Hematopoietic multipotent progenitor cell treated with erythropoietin and hydrocortisone succinate and interleukin-3 and kit ligand, for 4 days (in vitro differentiated cells): ENCODE data around the gene C2orf74.
"Not testable (repeated sequence)": the region's sequence is repeated elsewhere in the genome, so short reads cannot be mapped to it uniquely, and the experiment has no call there.

Experiments
- DNase-seq: peaks from one replicate; pipeline ENCODE4 v3.0.0-alpha.2; 2015

C2orf74 gene

DNA sequence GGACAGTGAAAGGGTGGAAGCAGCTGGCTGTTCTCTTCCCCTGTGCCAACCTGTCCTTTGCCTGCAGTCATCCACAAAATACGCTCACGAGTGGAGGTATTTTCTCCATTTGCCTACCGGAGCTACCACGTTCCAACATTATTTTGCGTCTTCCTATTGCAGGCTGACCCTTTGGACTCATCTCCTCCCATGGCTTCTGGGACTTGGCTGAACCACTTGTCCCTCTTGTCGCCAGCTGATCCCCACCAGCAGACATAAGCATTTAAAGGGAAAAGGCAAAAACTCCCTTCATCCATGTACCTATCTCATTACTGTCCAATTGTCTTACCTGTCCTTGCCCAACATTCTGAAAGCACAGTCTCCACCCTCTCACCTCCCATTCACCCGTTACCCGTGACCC lies 13.0 kb downstream of the C2orf74 start:
- no peak for DNase-seq

DNA sequence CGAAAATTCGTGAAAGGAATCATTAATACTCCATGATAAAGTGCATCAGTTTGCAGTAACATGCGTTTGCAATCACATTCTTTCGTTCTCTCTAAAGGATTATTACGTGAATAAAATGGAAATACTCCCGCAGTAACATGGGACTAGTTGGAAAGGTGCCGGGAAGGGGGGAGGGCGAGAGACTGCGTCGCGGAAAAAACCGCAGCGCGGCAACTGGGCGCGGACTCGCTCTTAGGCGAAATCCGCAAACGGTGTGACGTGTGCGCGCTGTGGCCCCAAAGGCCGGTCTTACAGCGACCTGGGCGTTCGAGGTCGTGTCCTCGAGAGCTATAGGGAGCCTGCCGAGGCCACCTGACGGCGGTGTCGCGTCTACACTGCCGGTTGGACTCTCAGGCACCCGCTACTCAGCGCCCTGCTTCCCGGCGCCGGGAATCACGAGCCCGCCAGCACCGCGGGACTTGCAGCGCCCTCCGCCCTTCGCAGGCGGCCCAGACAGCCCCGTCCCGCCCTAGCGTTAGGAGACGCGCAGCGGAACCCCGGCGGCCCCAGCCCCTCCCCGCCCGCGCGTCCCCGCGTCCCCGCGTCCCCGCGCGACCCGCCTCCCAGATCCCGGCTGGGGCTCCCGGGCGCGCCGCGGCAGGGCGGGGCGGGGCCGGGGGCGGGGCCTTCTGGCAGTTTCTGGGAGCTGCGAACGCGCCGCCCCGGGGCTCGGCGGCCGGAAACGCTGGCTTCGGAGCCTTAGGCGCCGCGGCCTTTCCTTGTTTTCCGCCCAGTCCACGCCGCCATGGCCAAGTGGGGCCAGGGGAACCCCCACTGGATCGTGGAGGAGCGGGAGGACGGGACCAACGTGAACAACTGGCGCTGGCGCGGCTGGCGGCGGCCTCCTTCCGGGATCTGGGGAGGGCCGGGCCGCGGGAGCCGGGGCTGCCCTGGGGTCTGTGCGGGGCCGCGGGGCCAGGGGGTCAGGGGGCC lies 15.1 kb downstream of the C2orf74 start:
- peak; percentile 97 for DNase-seq

DNA sequence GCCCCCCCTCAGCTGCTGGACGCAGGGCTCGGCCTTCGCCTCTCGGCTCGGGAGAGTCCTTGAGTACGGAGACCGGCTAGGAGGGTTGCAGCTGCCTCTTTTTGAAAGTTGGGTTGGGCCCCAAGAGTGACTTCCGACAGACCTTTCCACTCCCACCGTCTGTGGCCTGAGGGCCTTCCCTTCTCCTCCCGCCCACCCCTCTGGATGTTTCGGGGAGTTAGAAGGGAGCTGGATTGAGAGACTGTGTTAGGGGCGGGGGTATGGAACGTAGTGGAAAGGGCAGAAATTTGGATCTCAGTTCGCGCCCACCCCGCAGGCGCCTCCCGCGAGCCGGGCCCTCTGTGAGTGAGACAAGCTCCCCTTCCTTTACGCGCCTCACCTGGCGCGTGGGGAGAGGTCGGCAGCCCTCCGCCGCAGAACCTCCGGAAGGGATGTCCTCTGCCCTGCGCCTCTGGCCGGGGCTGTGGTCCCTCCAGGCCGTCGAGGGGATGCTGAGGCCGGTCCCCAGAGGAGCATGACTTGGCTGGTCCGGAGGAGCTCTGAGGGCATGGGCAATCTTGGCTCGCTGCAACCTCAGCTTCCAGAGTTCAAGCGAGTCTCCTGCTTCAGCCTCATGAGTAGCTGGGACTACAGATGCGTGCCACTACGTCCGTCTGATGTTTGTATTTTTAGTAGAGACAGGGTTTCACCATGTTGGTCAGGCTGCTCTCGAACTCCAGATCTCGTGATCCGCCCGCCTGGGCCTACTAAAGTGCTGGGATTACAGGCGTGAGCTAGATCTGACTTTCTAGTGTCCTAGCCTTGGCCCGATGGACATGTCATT lies 15.9 kb downstream of the C2orf74 start:
- peak; percentile 69 for DNase-seq

DNA sequence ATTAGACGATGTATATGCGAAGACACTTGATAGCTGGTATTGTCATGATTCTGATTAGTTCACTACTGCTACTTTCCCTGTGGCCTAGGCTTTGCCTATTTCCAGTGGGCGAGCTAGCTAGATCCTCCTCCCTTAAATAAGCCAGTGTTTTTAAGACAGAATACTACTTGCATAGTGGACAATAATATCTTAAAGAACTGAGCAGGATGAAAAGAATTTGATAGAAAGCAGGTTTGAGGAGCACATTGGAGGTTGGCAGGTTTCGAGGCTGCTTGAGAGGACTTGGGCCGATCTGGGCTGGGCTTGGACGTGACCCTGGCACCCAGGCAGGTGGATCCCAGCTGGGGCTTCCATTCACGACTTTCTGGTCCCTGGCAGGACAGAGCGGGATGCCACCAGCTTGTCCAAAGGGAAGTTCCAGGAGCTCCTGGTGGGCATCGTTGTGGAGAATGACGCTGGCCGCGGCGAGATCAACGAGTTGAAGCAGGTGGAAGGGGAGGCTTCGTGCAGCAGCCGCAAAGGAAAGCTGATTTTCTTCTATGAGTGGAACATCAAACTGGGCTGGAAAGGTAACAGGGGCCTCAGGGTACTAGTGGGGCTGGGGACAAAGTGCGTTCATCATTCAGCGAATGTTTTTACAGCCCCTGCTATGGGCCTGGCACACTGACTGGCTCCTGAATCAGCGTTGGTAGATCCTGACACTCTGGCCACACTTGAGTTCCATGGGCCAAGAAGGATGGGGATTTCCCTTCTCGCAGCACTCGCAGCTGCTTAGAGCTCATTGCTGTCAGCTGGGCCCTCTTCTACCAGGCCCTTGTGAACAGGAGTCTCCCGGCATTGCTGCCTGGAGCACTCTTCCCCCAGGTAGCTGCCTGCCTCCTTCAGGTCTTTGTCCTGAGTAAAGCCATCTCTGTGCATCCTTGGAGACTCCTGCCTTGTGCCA lies 16.9 kb downstream of the C2orf74 start:
- DNase-seq: peak; percentile 22

DNA sequence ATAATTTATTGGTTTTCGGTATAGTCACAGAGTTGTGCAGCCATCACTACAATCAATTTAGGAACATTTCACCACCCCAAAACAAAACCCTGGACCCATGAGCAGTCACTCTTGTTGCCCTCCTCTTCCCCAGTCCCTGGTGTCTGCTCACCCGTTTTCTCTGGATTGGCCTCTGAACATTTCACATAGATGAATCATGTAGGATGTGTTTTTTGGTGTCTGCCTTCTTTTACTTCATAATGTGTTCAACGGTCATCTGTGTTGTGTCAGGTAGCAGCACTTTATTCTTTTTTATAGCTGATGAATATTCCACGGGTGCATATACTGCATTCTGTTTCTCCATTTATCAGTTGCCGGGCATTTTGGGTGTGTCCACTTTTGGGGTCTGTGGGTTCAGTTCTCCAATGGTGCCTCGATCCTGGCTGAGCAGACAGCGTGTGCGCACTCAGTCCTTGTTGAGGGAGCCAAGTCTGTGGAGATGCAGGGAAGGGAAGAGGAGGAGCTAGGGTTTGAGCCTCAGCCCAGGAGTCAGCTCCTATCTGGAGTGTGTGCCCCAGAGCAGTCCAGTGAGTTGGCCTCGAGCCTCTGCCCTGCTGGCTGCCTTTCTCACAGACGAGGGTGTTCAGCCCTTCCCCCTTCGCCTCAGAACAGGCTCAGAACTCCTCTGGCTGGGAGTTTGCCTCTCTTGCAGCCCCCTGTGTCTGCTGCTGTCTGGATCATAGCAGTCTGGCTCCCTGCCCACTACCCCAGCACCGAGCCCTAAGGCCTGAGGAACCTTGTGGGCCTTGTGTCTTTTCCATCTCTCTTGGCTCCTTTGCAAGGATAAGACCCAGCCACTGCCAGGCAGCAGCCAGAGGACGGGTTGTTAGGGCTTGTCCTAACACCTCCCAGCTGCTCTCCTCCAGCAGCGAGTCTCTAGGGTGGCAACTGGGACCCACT lies 18.0 kb downstream of the C2orf74 start:
- DNase-seq: peak; percentile 88

DNA sequence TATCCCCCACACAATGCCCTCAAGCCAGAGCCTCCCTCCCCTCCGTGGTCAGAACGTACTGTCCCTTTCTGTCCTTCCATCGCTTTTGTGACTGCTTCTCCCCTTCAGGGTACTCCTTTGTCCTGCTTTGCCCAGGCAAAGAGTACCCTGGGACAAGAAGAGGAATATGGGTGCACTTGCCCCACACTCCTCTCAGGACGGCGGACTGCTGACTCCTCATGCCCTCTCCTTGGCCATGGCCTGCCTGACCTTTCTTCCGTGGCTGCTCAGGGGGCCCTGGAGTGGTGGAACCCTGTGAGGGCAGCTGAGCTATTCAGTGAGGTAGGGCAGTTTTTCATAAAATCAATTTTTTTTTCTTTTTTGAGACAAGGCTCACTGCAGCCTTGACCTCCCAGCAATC lies 18.7 kb downstream of the C2orf74 start:
- DNase-seq: no peak

DNA sequence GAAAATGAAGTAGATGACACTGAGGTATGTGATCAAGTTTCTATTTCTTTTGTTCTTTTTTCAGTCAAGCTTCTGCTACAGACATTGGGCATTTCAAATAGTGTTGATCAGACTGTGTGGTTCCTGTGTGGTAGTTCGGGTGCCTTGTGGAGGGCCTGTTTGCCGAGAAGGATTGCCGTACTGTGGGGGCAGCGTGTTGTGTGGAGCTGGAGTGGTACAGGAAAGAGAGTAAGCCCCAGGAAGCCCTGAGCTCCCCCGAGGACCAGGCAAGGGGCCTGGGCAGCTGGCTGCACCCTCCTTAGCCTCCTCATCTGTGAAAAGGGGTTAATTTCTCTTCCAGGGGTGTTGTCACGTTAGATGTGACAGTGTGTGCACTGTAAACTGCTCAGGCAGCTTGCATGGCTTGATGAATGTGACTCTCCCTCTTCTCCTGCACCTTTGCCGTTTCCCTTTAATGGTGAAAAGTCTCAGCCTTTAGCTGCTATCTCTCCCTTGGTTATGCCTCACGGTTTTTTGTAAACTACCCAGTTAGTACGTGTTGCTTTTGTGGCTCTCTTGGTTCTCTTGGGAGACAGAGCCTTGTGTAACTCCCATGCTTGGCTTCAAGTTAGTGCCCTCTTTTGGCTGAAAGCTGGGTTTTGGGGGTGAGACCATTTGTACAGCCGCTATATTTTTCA lies 19.5 kb downstream of the C2orf74 start:
- no peak for DNase-seq

DNA sequence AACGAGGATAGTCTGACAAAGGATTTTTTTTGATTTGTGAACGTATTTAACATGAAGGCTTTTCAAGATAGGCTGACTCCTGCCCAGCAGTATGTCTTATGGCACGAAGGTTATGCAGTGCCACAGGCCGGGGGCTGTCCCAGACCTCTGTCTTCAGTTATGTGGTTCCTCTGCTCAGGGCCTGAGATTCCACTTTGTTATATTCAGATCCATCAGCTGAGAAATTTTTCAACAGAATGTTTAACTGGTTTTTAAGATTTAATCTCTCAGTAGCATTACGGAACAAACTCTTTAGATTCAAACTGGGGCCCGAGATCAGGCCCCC lies 20.0 kb downstream of the C2orf74 start:
- no peak for DNase-seq

DNA sequence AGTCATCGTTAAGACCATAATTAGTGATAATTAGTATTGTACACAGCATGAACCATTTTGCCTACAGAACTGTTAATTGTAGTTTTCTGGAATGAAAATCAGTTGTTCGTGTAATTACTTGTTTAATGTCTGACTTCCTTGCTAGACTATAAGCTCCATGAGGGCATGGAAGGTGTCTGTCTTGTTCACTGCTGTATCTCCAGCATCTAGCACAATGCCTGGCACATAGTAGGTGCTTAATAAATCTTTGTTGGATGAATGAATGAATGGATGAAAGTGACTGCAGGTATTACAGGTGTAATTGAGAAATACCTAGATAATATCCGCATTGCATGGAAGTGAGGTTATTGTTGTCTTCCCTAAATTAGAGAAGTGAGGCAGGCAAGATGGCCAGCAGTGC lies 21.8 kb downstream of the C2orf74 start:
- no peak for DNase-seq

DNA sequence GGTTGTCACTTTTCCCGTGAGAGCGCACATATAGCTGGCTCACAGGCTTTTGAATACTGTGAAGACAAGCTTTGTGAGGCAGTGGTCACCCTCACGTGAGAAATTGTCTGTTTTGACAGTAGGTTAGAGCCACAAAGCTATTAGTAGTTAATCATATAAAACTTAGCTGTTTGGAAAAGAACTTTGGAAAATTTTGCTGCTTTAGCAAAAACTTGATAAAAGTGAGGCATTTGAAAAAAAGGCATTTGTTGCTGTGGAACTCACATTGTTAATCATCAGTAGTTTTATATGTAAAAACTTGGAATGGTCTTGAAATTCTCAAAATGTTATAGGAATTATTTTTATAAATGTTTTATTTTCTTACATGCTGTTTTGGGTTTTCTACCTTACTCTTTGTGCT lies 22.3 kb downstream of the C2orf74 start:
- no peak for DNase-seq

DNA sequence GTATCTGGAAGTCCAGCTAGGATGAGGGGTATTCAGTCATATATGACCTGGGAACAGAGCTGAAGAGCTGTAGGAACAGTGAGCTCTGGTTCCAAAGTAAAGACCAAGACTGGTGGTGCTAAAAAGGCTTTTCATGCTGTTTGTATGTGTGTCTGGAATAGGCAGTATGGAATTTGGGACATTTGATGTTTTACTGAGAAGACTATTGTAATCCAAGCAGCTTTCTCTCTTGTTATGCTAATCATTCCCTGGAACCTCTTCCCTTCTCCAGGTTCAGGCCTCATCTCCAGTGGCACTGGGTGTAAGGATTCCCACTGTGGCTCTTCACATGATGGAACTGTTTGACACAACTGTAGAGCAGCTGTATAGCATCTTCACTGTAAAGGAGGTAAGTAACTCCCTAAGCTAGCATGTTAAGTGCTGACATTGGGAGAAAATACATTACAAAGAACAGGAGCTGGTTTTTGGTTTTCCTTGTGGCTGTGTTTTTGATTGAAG lies 23.3 kb downstream of the C2orf74 start:
- DNase-seq: no peak

DNA sequence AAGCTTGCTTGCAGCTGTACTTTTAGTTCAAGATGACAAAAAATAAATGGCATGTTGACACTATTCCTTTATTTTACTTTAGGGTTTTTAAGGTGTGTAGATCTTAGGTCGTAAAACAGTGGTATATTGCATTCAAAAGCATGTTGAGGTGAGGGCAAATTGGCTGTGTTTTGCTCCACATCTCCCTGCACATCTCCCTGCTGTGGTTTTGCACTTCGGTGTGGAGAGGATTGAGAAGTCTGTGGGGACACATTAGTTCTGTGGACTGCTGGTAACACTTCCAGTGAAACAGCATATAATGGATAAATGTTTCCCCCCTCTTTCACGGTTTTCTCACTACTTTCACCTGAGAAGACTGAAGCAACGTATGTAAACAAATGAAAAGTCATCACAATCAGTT lies 25.1 kb downstream of the C2orf74 start:
- DNase-seq: no peak

DNA sequence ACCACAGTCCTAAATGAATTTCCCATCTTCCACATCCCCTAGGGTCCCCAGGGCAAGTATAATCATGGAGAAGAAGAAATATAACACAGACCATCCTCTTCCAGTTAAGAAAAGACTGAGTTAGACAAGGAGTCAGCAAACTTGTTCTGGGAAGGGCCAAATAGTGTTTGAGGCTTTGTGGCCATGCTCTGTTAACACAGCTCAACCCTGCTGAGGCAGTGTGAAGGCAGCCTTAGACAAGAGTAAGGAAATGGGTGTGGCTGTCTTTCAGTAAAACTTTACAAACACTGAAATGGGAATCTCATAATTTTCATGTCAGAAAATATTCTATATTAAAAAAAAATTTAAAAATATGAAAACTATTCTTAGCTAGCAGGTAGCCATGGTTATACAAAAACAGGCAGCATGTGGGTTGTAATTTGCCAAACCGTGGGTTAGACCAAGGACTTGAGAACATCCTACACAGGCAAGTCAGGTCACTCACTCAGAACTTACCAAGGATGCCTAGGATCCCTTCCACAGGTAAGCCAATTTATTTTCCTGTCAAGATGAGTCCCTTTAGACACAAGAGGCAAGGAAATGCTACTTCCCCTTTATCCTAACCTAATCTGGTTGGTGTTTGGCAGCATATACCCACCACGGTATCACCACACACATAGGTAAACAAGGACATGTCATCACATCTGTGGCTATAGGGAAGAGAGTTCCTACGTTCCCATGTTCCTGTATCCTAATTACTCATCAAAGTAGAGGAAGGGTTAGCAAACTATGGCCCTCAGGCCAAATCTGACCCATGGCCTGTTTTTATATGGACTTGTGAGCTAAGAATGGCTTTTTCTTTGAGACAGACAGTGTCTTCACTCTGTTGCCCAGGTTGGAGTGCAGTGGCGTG lies 31.9 kb downstream of the C2orf74 start:
- peak; percentile 45 for DNase-seq

DNA sequence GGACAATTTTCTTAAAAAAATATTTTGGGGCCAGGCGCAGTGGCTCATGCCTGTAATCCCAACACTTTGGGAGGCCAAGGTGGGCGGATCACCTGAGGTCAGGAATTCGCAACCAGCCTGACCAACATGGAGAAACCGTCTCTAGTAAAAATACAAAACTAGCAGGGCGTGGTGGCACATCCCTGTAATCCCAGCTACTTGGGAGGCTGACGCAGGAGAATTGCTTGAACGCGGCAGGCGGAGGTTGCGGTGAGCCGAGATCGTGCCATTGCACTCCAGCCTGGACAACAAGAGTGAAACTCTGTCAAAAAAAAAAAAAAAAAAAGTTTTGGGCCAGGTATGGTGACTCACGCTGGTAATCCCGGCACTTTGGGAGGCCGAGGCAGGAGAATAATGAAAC lies 32.7 kb downstream of the C2orf74 start:
- not testable (repeated sequence) for DNase-seq

DNA sequence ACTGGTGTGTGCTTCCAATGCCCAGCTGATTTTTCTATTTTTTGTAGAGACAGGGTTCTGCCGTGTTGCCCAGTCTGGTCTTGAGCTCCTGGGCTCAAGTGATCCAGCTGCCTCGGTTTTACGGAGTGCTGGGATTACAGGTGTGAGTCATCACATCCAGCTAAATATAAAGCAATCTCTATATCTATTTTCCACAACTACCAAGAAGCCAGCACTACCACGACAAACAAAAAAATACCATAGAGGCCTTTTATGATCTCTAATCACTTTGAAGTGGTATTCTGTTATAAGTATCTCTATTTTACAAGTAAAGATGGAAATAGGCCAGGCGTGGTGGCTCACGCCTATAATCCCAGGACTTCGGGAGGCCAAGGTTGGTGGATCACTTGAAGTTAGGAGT lies 34.7 kb downstream of the C2orf74 start:
- no peak for DNase-seq

DNA sequence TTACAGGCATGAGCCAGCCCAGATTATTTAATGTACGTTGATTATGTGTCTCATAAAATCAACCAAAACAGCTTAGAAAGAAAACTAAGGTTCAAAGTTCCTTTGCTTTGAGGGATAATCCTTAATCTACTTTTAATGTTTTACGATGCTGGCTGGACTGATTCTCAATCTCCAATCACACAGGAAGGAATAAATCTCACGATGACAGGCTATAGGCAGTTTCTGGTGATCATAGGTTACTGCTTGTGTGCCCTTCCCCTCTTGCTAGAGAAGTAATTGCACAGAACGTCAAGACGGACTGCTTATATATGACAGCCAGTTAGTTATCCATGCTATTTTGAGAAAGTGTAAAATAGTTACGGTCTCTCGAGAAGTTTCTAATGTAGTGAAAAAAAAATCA lies 43.1 kb downstream of the C2orf74 start:
- no peak for DNase-seq

DNA sequence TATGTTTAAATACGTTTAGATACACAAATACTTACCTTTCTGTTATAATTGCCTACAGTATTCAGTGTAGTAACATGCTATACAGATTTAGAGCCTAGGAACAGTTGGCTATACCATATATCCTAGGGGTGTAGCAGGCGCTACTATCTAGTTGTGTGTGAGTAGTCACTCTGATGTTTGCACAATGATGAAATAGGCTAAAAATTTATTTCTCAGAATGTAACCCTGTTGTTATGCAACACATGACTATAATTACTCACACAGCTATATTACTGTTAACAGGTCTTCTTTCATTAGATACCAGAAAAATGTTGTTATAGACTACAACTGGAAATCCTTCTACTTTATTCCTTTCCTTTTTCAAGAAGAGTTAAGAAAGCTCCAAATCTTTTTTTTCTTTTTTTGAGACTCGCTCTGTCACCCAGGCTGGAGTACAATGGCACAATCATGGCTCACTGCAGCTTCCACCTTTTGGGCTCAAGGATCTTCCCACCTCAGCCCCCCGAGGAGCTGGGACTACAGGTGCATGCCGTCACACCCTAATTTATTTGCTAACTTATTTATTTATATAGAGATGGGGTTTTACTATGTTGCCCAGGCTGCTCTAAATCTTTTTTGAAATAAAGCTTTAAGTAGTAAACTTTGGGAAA lies 48.5 kb downstream of the C2orf74 start:
- DNase-seq: peak; percentile 52

DNA sequence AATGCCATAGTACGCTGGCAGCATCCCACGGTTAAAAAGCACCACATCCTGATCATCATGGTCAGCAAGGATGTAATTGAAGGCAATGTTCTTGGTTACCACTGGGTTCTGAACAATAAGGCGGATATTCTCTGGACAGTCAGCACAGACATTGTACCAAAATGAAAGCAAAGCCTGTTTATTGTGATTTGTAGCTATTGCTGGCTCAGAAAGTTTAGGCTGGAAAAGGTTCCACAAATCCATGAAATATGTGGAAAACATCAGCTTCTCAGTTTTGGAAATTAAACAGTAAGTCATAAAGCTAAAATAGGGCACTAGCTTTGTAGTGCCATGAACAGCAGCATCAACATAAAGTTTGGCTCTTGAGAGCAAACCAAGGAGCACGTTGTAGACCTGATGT lies 52.2 kb downstream of the C2orf74 start:
- DNase-seq: no peak
